Fibroblast of skin of right quadriceps (primary cell): Measurements from ENCODE around the gene PPL.
"Not testable (repeated sequence)": the region's sequence is repeated elsewhere in the genome, so short reads cannot be mapped to it uniquely, and the experiment has no call there.

Experiments used
- DNase-seq: peaks from one replicate; pipeline ENCODE4 v3.0.0-alpha.2; 2013

PPL gene

DNA sequence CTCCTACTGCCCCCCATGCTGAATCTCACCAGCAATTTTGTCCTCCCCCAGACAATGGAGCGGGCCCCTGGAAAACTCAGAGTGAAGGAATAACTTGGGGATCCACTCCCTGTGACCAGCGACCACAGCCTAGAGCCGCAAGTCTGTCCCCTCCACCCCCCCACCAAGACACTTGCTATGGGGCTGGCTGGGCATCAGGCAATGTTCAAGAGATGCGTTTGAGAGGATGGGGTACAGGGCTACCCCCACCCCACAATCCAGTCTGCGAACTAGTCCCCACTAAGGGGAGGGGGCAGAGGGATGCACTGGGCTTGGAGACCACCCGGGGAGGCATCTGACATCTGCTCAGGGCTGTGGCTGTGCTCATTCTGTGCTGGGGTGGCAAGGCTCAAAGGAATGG lies 2.4 kb downstream of the PPL start:
- no peak for DNase-seq

DNA sequence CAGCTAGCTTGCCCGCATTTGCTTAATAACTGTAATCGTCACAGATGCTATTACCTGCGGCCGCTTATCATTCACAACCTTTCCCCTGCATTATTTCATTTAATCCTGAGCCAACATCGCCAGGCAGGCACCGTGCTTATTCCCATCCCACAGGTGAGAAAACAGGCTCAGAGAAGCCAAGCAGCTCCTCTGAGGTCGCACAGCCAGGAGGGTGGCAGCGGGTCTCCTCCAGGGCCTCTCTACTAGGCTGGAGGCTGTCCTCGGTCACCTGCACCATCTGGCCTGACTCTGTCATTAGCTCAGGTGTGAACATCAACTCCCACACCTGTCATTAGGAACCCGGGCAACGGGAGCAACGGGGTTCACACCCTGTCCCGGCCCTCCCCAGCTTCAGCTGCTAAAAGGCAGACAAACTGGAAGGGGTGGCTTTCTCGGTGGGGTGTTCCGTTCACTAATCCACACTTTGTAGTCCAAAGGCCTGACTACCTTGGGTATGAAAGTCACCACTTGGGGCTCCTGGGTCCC lies 3.0 kb downstream of the PPL start:
- DNase-seq, result no peak

- DNase-seq, result no peak
Observed at GRCh38 chr16:4933433-4933832, 3.5 kb downstream of the PPL start.

DNA sequence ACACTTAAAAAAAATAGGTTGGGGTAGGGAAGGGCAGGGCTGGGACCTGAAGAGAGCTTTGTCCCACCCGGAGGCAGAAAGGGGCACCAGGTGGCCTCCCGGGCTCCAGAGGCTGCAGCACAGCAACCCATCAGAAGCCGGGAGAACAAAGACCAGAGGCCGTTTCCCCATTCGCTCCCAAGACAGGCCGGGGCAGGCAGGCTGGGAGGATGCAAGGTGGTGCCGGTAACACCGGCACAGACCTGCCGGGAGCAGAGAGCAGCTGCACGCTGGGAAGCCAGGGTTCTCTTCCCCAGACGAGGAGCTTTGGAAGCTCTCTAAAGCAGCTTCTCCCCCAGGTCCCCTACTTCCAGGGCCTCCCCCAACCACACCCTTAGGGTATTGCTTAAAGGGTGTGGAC lies 5.6 kb downstream of the PPL start:
- no peak for DNase-seq

GRCh38 chr16:4929619-4930018 lies 7.3 kb downstream of the PPL start:
- DNase-seq, result not testable (repeated sequence)

DNA sequence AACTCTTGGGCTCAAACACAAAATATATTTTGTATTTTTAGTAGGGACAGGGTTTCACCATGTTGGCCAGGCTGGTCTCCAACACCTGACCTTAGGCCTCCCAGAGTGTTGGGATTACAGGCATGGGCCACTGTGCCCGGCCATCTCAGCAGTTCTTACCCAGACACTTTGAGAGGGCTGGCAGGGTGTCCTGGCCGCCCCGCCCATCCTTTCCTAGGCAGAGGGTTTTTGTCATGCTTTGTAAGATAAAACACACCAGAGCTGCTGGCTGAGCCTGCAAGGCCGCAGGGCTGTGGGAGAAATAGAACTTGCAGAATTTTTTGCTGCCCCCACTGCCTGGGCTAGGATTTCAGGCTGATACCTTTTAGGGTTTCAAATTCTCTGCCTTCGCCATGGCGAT lies 8.7 kb downstream of the PPL start:
- no peak for DNase-seq

DNA sequence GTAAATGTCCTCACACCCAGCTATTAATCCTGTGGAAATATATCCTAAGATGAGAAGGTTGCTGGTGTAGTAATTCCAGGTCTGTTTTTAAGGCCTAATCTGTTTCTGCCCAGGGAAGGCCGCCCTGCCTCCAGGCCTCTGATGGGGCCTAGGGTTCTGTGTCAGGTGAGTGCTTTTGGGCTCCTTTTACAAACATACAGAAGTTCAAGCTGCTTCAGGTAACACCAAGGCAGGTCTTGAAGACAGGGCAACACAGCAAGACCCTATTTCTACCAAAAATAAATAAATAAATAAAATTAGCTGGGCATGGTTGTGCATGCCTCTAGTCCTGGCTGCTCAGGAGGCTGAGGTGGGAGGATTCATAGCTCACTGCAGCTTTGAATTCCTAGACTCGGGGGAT lies 9.3 kb downstream of the PPL start:
- no peak for DNase-seq

- no peak for DNase-seq
Observed at GRCh38 chr16:4926928-4927327, 10.0 kb downstream of the PPL start.

DNA sequence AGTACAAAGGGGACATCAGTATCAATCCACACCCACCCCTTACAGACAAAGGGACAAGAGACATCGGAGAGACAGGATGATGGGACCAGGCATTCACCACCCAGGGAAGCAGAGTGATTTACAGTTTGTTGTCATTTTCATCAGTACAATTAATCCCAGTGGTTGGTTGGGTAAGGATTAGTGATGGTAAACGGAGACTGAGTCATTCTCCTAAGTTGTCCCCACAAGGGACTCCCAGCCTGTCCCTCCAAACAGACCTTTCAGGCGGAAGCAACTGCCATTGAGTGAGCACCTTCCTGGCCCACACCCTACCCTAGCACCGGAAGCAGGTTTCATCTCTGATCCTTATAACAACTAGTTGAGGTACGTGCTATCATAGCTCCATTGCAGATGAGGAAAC lies 11.2 kb downstream of the PPL start:
- no peak for DNase-seq

- DNase-seq, result no peak
Observed at GRCh38 chr16:4925293-4925607, 11.7 kb downstream of the PPL start.

GRCh38 chr16:4924593-4925292 lies 12.2 kb downstream of the PPL start:
- DNase-seq, result no peak

GRCh38 chr16:4923853-4924252 lies 13.1 kb downstream of the PPL start:
- no peak for DNase-seq

DNA sequence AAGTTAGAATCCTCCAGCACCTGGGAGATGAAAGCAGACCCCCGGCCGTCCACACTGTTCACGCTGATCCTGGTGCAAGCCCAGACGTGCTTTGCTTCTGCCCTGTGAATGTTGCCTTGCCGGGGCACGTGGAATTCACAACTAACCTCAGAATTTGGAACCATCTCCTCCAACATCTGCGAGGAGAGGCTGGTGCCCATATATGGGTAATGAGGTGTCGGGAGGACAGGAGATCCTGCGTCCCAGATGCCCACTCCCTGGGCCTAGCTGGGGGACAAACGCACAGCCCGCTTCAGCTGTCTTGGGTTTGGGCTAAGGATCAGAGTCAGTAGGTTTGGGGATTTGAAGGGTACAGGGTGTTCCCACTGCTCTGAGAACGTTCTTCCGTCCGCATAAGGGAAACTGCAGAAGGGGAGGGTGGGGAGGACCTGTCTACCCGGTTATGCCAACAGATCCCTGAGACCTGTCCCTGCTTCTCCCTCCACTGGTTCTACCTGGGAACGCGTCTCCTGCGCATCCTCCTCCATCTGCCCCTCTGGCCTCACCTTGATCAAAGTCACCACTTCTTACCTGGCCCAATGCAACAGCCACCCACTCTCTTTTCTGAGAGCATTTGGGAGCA lies 14.1 kb downstream of the PPL start:
- no peak for DNase-seq

GRCh38 chr16:4920826-4921225 lies 16.1 kb downstream of the PPL start:
- no peak for DNase-seq

DNA sequence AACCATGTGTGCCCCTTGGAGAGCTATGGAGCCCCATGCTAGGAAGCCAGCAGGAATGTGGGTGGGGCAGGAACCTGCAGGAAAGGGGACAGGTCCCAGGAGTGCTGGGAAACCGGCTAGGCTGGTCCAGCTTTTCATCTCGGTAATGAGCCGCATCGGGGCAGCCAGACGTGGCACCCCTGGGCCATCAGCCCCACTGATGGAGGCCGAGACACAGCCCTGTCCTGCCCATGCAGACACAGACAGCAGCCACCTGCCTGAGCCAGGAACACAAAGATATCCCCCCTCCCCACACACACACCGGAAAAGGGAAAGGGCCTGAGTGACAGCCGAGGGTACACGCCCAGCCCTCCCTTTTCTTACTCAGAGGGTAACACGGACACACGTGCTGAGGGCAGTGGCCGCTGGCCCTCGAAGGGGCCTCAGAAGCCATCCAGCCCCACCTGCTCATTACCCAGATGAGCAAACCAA lies 18.1 kb downstream of the PPL start:
- no peak for DNase-seq

GRCh38 chr16:4917117-4917516 lies 19.8 kb downstream of the PPL start:
- DNase-seq, result peak; percentile 27

- peak; percentile 77 for DNase-seq
Observed at GRCh38 chr16:4915226-4915761, 21.7 kb downstream of the PPL start.

- DNase-seq, result no peak
Observed at GRCh38 chr16:4914528-4915225, 22.3 kb downstream of the PPL start.

DNA sequence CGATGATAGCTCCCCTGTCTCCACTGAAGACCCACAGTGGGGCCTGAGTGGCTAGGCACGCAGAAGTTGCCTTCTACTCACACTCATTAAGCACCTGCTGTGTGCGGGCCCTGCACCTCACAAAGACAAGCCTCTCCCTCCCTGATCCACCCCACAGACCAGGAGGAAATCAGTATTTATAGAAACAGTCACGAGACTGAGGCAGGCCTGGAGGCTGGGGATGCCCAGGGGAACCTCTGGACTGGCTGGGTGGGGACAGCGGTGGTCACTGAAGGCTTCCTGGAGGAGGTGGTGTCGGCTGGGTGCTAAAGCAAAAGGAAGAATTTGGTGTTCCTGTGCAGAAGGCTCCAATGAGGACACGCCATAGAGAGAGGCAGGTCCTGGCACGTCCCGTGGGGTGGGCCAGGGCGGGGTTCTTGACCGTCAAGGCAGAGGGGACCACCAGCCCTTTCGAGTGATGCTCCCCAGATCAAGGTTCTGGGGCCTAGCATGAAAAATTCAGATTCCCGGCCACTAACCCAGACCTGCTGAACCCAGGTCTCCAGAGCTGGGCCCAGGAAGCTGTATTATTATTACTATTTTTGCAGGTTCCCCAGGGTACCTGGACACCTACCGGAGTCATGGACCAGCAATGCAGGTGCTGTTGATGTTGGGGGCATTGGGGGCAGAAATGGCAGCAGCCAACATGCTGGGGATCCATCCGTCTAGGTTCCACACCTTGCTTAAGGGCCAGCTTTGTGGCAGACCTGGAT lies 23.0 kb downstream of the PPL start:
- no peak for DNase-seq

GRCh38 chr16:4913130-4913773 lies 23.7 kb downstream of the PPL start:
- no peak for DNase-seq

GRCh38 chr16:4911970-4912386 lies 25.0 kb downstream of the PPL start:
- peak; percentile 25 for DNase-seq

DNA sequence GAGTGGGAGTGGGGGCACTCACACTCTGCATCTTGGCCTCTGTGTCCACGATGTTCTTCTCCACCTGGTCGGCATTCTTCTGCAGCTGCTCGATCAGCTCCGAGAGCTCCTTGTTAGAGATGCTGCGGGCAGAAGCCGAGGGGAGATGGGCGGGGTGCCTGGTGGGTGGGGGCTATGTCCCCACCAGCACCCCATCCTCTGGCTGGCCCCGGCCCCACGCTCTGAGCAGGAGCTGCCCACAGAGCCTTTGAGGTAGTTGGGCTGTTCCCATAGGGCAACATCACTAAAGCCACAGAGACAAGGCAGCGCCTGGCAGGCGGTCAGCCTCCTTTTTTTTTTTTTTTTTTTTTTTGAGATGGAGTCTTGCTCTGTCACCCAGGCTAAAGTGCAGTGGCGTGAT lies 26.1 kb downstream of the PPL start:
- DNase-seq, result no peak

DNA sequence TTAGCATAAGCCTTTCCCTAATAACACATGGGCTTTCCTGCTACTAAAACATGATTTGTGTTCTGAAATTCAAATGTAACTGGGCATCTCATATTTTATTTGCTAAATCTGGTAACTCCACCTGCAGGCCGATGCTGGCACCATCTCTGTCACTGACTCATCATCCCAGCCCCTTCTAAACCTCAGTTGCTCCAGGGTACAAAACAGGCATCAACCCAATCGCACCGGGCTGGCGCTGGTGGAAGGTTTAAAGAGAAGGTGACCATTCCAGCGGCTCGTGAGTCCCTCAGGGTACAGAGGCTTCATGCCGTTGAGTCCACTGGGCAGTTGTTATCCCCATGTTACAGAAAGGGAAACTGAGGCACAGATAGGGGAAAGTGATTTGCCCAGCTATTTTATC lies 27.1 kb downstream of the PPL start:
- no peak for DNase-seq
